HL-60 (cell line): Measurements from ENCODE around the gene FOXF1.

Experiments
- DNase-seq, 2 experiments: peaks; one replicate each; pipeline ENCODE4 v3.0.0-alpha.2; 2010 to 2020; ENCODE audit warnings: low read depth in 1 of 2, low spot score in 1 of 2
- H3K27ac ChIP-seq: fragments of 250-450 bp; sonication (Bioruptor Pico); replicated peaks from 2 replicates; pipeline ENCODE4 v1.5.1; 2020; ENCODE audit warnings: mild to moderate bottlenecking, moderate library complexity
- H3K27me3 ChIP-seq: fragments of 250-450 bp; sonication (Bioruptor Pico); 2 replicates; pipeline ENCODE4 v1.5.1; 2021; ENCODE audit warnings: mild to moderate bottlenecking, moderate library complexity; ENCODE audit not compliant: insufficient read depth, poor library complexity, severe bottlenecking
- H3K4me3 ChIP-seq: replicated peaks from 2 replicates; pipeline ENCODE4 v1.5.1; 2011; ENCODE audit warnings: mild to moderate bottlenecking, control low read depth, low read length; ENCODE audit not compliant: insufficient read depth
- CTCF ChIP-seq: IDR thresholded peaks from one replicate; pipeline ENCODE4 v1.5.1; 2011; ENCODE audit warnings: low read length, control low read depth, inconsistent platforms; ENCODE audit not compliant: insufficient read depth
- GABPA ChIP-seq: IDR thresholded peaks from 2 replicates; pipeline ENCODE4 v1.6.1; 2012; ENCODE audit warnings: low read depth
- POLR2AphosphoS5 ChIP-seq: IDR thresholded peaks from 2 replicates; pipeline ENCODE4 v1.6.1; 2012; ENCODE audit warnings: low read depth
- REST ChIP-seq: IDR thresholded peaks from 2 replicates; pipeline ENCODE4 v1.6.1; 2012; ENCODE audit warnings: low read depth; ENCODE audit not compliant: insufficient replicate concordance
- SPI1 ChIP-seq: IDR thresholded peaks from 2 replicates; pipeline ENCODE4 v1.6.1; 2012; ENCODE audit warnings: low read depth, mild to moderate bottlenecking, borderline replicate concordance

FOXF1 gene

GRCh38 chr16:86514481-86515376, 4.4 kb downstream of the FOXF1 start:
- no peak for TF ChIP-seq SPI1
- no peak for TF ChIP-seq GABPA
- no peak for TF ChIP-seq POLR2AphosphoS5
- no peak for TF ChIP-seq CTCF
- no peak for TF ChIP-seq REST
- H3K4me3 ChIP-seq = no peak overlapping the region
- peaks cover 11% of the 10 kb centered on the region for H3K27me3 ChIP-seq
- no peak overlapping the region for H3K27ac ChIP-seq
- DNase-seq = no peak

GRCh38 chr16:86515413-86515776, 5.1 kb downstream of the FOXF1 start:
- Histone ChIP-seq H3K27me3 (peaks cover 8% of the 10 kb centered on the region), H3K4me3 (no peak overlapping the region), H3K27ac (no peak overlapping the region)
- no peak for DNase-seq
- no peak for TF ChIP-seq CTCF
- TF ChIP-seq POLR2AphosphoS5 = no peak

GRCh38 chr16:86515777-86516622, 5.7 kb downstream of the FOXF1 start:
- peaks cover 8% of the 10 kb centered on the region for H3K27me3 ChIP-seq
- no peak for DNase-seq
- TF ChIP-seq GABPA = no peak
- TF ChIP-seq POLR2AphosphoS5 = no peak
- no peak for TF ChIP-seq CTCF
- TF ChIP-seq REST = no peak
- TF ChIP-seq SPI1 = no peak
- H3K4me3 ChIP-seq = no peak overlapping the region
- H3K27ac ChIP-seq = no peak overlapping the region
